GM19467 (cell line): ENCODE results near the gene ZP3.
"Not testable (repeated sequence)": the region's sequence is repeated elsewhere in the genome, so short reads cannot be mapped to it uniquely, and the experiment has no call there.

Experiments used
- ATAC-seq: cut with Tn5 transposase; IDR thresholded peaks from one replicate; pipeline ENCODE4 v1.9.1; 2021; ENCODE audit warnings: mild to moderate bottlenecking, moderate library complexity; ENCODE audit not compliant: unreplicated experiment

Gene ZP3

DNA sequence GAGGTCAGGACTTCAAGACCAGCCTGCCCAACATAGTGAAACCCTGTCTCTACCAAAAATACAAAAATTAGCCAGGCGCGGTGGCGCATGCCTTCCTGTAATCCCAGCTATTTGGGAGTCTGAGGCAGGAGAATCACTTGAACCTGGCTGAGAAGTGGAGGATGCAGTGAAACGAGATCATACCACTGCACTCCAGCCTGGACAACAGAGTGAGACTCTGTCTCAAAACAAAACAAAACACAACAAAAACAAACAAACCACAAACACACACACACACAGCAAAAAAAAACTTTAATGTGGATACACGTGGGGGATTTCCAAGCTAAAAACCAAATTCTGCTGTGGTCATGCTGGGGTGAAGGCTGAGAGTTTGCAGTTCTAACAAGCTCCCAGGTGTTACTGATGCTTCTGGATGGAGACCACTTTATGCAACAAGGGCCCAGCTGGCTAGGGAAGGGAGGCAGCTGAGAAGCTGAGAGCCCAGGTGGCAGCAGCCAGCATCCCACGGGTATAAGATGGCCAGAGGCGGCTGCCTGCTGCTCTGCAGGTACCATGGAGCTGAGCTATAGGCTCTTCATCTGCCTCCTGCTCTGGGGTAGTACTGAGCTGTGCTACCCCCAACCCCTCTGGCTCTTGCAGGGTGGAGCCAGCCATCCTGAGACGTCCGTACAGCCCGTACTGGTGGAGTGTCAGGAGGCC lies at the start of gene ZP3:
TSS of gene ZP3 (plus strand) at position 538 of the 699 bp plus-strand sequence. CDS start at position 553, 15 bp downstream.
- ATAC-seq: no peak

- ATAC-seq: no peak
Measured at GRCh38 chr7:76375251-76375650, 49.5 kb upstream of the ZP3 start.

GRCh38 chr7:76377186-76377918 lies 47.4 kb upstream of the ZP3 start:
- no peak for ATAC-seq

DNA sequence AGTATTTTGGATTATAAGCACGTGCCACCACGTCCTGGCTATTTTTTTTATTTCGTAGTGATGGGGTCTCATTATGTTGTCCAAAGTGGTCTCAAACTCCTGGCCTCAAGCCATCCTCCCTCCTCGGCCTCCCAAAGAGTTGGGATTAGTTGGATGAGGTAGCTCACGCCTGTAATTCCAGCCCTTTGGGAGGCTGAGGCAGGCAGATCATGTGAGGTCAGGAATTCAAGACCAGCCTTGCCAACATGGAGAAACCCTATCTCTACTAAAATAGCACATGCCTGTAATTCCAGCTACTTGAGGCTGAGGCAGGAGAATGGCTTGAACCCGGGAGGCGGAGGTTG lies 44.2 kb upstream of the ZP3 start:
- ATAC-seq: no peak

DNA sequence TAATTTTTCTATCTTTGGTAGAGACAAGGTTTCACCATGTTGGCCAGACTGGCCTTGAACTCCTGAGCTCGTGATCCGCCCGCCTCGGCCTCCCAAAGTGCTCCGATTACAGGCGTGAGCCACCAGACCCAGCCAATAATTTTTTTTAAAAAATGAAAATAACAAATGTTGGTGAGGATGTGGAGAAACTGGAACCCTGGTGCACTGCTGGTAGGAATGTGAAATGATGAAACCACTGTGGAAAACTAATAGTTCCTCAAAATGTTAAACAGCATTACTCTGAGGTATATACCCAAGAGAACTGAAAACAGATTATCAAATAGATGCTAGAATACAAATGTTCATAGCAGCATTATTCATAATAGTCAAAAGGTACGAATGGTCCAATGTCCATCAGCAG lies 42.9 kb upstream of the ZP3 start:
- ATAC-seq: no peak

DNA sequence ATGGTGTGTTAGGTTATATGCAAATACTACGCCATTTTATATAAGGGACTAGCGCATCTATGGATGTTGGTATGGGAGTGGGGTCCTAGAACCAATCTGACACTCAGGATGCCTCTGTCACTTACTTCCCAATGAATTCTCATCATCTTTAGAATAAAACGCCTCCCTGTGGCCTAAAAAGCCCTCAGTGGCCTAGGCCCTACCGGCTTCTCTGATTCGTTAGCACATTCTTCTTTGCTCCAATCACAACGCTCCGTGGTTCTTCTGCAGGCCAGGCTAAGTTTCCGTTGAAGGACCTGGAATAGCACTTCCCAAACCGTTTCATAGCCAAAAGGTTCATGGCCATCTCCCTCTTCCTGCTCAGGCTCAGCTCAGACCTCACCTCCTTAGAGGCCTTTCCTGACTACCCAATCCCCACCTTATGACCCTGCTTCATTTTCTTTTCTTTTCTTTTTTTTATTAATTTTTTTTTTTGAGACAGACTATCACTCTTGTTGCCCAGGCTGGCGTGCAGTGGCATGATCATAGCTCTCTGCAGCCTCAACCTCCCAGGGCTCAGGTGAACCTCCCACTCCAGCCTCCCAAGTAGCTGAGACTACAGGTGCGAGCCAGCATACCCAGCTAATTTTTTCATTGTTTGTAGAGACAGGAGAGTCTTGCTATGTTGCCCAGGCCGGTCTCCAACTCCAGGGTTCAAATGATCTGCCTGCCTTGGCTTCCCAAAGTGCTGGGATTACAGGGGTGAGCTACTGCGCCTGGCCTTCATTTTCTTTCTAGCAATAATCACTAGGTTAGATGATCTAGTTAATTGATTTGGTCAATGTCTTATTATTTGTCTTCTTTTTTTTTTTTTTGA lies 41.4 kb upstream of the ZP3 start:
- no peak for ATAC-seq

DNA sequence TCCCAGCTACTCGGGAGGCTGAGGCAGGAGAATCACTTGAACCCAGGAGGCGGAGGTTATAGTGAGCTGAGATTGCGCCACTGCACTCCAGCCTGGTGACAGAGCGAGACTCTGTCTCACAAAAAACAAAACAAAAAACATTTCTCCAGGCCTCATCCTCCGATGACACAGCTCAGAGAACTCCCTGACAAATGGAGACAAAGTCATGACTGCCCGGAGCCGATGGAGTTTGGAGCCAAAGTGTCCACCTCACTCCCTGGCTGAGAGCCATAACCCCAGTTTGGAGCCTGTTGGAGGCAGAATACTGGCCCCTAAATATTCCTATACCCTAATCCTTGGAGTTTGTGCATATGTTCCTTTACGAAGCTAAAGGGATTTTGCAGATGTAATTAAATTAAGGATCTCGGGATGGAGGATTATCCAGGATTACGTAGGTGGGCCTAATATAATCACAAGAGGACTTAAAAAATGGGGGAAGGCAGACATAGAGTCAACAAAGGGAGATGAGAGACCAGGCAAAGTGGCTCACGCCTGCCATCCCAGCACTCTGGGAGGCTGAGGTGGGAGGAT lies 38.0 kb upstream of the ZP3 start:
- ATAC-seq: no peak

GRCh38 chr7:76387789-76388188 lies 37.0 kb upstream of the ZP3 start:
- not testable (repeated sequence) for ATAC-seq

DNA sequence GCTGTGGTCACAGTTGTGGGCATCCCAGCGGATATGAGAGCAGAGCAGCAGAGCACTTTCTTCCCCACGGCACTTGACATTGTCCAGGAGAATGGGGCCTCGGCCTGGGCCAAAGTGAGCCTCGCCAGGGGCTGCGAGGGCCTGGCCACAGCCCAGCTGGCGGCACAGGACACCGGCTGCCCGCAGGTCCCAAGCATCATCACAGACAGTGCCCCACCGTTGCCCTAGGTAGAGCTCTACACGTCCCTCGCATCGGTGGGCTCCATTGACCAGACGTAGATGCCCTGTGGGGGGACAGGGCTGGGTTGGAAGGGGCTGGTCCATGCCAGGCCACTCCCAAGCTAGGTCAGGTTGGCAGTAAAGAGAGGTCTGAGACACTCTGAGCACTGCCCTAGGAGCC lies 34.7 kb upstream of the ZP3 start:
- no peak for ATAC-seq

- no peak for ATAC-seq
Measured at GRCh38 chr7:76392531-76393115, 32.1 kb upstream of the ZP3 start.

GRCh38 chr7:76393116-76394031 lies 31.4 kb upstream of the ZP3 start:
- ATAC-seq: peak; percentile 84

DNA sequence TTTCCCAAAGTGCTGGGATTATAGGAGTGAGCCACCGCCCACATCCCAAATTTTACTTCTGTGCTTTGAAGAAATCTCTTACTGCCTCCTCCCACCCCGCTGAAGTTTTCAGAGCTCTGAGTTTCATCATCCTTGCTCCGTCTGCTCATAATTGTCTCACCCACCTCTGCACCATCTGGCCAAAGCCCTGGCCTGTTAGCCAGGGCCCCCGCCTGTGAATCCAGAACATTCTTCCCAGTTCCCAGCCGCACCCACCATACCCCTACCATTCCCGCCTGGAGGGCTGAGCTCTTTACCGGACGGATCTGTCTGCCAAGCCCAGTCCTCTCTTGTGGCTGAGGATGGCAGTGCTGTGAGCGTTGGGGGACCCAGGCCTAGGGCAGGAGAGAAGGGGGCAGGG lies 29.8 kb upstream of the ZP3 start:
- no peak for ATAC-seq

GRCh38 chr7:76395605-76395964 lies 29.2 kb upstream of the ZP3 start:
- ATAC-seq: not testable (repeated sequence)

DNA sequence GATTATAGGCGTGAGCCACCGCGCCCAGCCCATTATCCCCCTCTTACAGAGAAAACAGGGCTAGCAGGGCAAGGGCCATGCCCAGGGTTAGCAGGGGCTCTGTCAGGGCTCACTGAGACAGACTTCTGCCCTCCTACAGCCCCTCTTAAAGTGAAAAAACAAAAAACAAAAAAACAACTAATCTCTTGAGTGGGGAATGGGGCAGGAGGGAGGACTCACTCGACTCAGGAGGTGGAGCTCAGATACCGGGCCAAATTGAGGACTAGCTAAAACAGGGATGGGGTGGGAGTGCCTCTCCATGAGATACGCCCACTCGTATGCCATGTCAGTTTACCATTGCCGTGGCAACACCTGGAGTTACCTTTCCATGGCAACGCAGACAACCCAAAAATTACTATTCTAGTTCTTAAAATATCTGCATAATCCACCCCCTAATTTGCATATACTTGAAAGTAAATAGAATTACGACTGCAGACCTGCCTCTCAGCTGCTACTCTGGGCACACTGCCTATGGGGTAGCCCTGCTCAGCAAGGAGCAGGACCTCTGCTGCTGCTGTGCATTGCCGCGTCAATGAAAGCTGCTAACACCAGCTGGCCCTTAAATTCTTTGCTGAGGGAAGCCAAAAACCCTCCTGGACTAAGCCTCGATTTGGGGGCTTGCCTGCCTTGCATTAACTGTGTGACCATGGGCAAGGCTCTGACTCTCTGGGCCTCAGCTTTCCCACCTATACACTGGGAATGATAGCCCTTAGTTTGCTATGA lies 28.6 kb upstream of the ZP3 start:
- no peak for ATAC-seq

GRCh38 chr7:76396864-76397263 lies 27.9 kb upstream of the ZP3 start:
- no peak for ATAC-seq

DNA sequence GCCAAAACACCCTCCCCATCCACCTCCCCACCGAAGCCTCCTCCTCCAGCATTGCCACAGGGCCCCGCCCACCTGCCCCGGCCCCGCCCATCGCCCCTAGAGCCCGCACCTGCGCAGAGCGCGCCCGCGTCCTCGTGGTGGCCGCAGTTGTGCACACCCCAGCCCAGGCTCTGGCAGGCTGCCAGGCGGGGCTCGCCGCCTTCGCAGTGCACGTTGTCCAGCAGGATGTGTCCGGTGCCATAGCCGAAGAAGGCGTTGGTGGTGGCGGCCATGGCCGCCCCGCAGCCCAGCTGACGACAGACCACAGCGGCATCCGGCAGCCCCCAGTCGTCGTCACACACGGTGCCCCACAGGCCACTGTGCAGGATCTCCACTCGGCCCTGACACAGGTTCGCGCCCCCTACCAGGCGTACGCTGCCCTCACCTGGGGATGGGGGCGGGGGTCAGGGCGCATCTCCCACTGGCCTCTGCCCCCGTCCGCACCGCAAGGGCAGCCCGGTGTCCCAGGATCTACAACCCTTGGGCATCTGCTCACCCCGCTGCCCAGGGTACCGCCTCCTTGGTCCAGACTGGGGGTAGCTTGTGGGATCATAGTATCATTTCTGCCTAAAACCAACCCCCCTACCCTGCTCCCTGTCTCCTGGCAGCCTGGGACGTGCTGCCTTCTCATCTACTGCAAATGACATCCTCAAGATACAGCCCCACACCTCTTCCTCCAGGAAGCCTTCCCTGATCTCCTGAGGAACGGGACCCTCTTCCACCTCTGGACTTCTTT lies 27.2 kb upstream of the ZP3 start:
- ATAC-seq: no peak

- no peak for ATAC-seq
Measured at GRCh38 chr7:76400248-76400647, 24.5 kb upstream of the ZP3 start.

DNA sequence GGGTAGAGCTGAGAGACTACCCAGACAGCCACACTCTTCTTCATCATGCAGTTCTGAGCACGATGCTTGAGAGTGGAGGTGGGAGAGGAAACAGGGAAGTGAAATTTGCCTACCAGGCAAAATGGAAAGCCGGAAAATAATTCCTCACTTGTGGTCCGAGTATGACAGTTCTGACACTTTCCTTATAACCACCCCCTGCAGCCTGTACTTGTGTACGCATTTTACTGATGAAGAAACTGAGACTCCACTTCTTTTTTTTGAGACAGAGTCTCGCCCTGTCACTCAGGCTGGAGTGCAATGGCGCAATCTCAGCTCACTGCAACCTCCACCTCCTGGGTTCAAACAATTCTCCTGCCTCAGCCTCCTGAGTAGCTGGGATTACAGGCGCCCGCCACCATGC lies 21.7 kb upstream of the ZP3 start:
- ATAC-seq: not testable (repeated sequence)
